ENCODE data around the gene MEGF11. TPM values are rescaled to one million over a fixed set of nuclear protein-coding genes. Genes with fewer than 3 reads are reported as not detected.

MEGF11 gene
- total RNA-seq, 1 experiment from 2014 or later, result 2.3 TPM

DNA sequence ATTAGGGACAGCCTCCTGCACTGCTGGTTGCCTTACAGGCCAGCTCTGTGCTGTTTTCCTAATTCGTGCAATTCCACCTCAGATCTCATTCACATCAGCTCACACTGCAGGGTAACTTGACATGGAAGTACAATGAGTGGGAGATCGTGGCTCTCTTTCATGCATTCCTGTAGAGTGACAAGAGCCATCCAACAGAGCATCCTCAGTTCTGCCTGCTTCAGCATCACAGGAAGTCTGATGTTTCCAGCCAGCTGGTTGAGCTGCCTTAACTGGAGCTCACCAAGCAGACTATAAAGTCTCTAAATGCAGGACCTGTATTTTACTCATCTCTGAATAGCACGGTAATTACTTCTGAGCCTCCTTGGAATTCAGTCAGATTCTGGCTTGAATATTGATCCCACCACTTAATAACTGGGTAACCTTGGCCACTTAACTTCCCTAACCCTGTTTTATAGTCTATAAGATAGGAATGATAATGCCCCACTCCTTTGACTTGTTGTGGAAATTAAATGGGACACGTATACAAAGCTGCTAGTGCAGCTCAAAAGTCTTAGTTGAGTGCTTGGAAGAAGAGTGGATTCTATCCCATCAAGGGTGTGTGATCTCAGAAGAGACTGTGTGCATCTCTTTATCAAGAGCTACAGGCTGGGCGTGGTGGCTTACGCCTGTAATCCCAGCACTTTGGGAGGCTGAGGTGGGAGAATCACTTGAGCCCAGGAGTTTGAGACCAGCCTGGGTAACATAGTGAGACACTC lies 38.4 kb upstream of the MEGF11 start:
- POLR2A ChIA-PET, result interaction anchor here (1.1 kb wide), 1 partner anchor 10 kb away, joined by 3 read pairs; no protein-coding TSS in a partner anchor
- intact Hi-C loops (cut with micrococcal nuclease), result no loop called here
- BruUV-seq (replicated peaks), result no TSS peak
- no peaks in the 10 kb centered on the region for H3K9me2 ChIP-seq (ENCODE audit: insufficient read depth)
- no peak overlapping the region for H3K27ac ChIP-seq (ENCODE audit: low read depth, low read length)
- no peaks in the 10 kb centered on the region for H3K9me3 ChIP-seq (ENCODE audit: control insufficient read depth in 1 of 2, insufficient read depth in 1 of 2, low read depth in 1 of 2, low read length in 2 of 2)
- H3K4me2 ChIP-seq (ENCODE audit: low read length), result peak overlapping the region; percentile 98
- H2AFZ ChIP-seq (ENCODE audit: low read depth, low read length, poor library complexity, severe bottlenecking), result no peak overlapping the region
- no peaks in the 10 kb centered on the region for H3K27me3 ChIP-seq (ENCODE audit: insufficient read depth, low read length)
- RAD21 ChIA-PET (ENCODE audit: low non-redundant PET in 1 of 2, low total read pairs in 2 of 2, uncharacterized antibody in 2 of 2, unreplicated experiment in 2 of 2), result no interaction called here
- no peaks in the 10 kb centered on the region for H3K36me3 ChIP-seq (ENCODE audit: control insufficient read depth in 1 of 2, insufficient read depth in 2 of 2, low read length in 2 of 2)
- DNase-seq (ENCODE audit: low read depth, low spot score) (no peak), ATAC-seq (no peak)
- H4K20me1 ChIP-seq (ENCODE audit: insufficient read depth), result no peaks in the 10 kb centered on the region
- peak overlapping the region in 1 of 2 experiments; percentile 67; a peak in 1 of 4 replicates for H3K4me3 ChIP-seq (replicated peaks in 1 of 2; ENCODE audit: low read depth in 1 of 2, low read length in 2 of 2)
- H3K9ac ChIP-seq (ENCODE audit: low read length), result no peak overlapping the region
- peaks cover 17 to 47% of the 10 kb centered on the region in 2 experiments for H3K4me1 ChIP-seq (ENCODE audit: control insufficient read depth in 1 of 2, insufficient read depth in 2 of 2, low read length in 2 of 2)
- peaks cover 30% of the 10 kb centered on the region for H3K79me2 ChIP-seq (ENCODE audit: insufficient read depth, low read length)
- CTCF ChIA-PET, result no interaction called here
- TF ChIP-seq FOSL1 (IDR thresholded peaks at IDR 0.05; ENCODE audit: low read depth) (no peak), YY1 (IDR thresholded peaks at IDR 0.05; ENCODE audit: extremely low read depth, insufficient replicate concordance, low read depth, low read length) (no peak), CBX3 (IDR thresholded peaks at IDR 0.05; ENCODE audit: low read depth) (no peak), REST (IDR thresholded peaks at IDR 0.05; ENCODE audit: low read depth) (no peak), SRF (IDR thresholded peaks at IDR 0.05; ENCODE audit: low read depth) (no peak), ZNF274 (IDR thresholded peaks at IDR 0.05; ENCODE audit: low read depth, low read length) (no peak), CEBPB (IDR thresholded peaks at IDR 0.05; ENCODE audit: low read depth) (no peak), POLR2A (IDR thresholded peaks at IDR 0.05; ENCODE audit: borderline replicate concordance, extremely low read depth, insufficient read depth, insufficient read length) (no peak), CTCF (IDR thresholded peaks at IDR 0.05 in 2 of 3, conservative IDR thresholded peaks at IDR 0.05 in 1 of 3; ENCODE audit: borderline replicate concordance in 1 of 3, insufficient read depth in 1 of 3, low read depth in 2 of 3, low read length in 2 of 3) (no peak), RAD21 (IDR thresholded peaks at IDR 0.05; ENCODE audit: low read depth) (no peak), ELF1 (IDR thresholded peaks at IDR 0.05; ENCODE audit: borderline replicate concordance, low read depth) (no peak), EGR1 (IDR thresholded peaks at IDR 0.05; ENCODE audit: low read depth) (no peak), ZFX (IDR thresholded peaks at IDR 0.05) (no peak), EZH2 (IDR thresholded peaks at IDR 0.05) (no peak), ATF3 (IDR thresholded peaks at IDR 0.05) (no peak)
- TF ChIP-seq, protein P1, sequence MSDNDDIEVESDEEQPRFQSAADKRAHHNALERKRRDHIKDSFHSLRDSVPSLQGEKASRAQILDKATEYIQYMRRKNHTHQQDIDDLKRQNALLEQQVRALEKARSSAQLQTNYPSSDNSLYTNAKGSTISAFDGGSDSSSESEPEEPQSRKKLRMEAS (IDR thresholded peaks at IDR 0.05), result no peak
- TF ChIP-seq, protein P2, sequence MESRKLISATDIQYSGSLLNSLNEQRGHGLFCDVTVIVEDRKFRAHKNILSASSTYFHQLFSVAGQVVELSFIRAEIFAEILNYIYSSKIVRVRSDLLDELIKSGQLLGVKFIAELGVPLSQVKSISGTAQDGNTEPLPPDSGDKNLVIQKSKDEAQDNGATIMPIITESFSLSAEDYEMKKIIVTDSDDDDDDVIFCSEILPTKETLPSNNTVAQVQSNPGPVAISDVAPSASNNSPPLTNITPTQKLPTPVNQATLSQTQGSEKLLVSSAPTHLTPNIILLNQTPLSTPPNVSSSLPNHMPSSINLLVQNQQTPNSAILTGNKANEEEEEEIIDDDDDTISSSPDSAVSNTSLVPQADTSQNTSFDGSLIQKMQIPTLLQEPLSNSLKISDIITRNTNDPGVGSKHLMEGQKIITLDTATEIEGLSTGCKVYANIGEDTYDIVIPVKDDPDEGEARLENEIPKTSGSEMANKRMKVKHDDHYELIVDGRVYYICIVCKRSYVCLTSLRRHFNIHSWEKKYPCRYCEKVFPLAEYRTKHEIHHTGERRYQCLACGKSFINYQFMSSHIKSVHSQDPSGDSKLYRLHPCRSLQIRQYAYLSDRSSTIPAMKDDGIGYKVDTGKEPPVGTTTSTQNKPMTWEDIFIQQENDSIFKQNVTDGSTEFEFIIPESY (IDR thresholded peaks at IDR 0.05; ENCODE audit: extremely low read depth, insufficient replicate concordance, low read length), result no peak
